Astrocyte (in vitro differentiated cells and primary cell): ENCODE measurements around the gene CACNA1C.

Source experiments
- EZH2 ChIP-seq: IDR thresholded peaks from 2 replicates; pipeline ENCODE4 v1.6.1; 2012; ENCODE audit warnings: mild to moderate bottlenecking, low read length, inconsistent platforms; ENCODE audit not compliant: insufficient read depth
- TF ChIP-seq, protein P1 (sequence below): IDR thresholded peaks from 2 replicates; pipeline ENCODE4 v1.5.1; 2011; ENCODE audit warnings: low read depth, mild to moderate bottlenecking, inconsistent platforms, low read length, moderate library complexity; ENCODE audit not compliant: insufficient read depth

DNA sequence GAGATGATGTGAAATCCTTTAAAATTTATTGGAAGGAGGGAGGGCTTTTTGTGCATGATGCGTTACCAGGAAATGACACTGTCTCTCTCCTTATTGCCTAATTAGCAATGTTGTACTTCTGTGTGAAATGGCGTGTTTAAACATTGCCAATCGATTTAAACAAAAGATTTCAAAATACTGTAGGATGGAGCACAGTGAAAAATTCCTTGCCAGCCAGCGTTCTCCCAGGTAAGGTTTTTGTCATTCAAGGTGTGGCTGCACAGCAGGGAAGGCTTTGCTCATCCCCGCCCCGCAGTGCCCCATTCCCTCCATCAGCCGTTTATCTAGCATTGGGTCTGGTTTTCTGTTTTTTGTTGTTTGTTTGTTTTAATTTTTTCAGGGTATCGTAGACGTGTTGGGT, 137.3 kb downstream of the CACNA1C start:
- TF ChIP-seq, protein P1, sequence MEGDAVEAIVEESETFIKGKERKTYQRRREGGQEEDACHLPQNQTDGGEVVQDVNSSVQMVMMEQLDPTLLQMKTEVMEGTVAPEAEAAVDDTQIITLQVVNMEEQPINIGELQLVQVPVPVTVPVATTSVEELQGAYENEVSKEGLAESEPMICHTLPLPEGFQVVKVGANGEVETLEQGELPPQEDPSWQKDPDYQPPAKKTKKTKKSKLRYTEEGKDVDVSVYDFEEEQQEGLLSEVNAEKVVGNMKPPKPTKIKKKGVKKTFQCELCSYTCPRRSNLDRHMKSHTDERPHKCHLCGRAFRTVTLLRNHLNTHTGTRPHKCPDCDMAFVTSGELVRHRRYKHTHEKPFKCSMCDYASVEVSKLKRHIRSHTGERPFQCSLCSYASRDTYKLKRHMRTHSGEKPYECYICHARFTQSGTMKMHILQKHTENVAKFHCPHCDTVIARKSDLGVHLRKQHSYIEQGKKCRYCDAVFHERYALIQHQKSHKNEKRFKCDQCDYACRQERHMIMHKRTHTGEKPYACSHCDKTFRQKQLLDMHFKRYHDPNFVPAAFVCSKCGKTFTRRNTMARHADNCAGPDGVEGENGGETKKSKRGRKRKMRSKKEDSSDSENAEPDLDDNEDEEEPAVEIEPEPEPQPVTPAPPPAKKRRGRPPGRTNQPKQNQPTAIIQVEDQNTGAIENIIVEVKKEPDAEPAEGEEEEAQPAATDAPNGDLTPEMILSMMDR, result no peak
- TF ChIP-seq EZH2, result no peak
